Measurements from ENCODE around the gene RBM17.
"Not testable (repeated sequence)": the region's sequence is repeated elsewhere in the genome, so short reads cannot be mapped to it uniquely, and the experiment has no call there.

The RBM17 gene

GRCh38 chr10:6112893-6113292 lies 24.1 kb downstream of the RBM17 start:
- DNase-seq (ENCODE audit: low spot score) = no peak

- no peak for DNase-seq (ENCODE audit: low spot score)
These were observed 25.5 kb downstream of the RBM17 start for GRCh38 chr10:6114299-6114698.

GRCh38 chr10:6114805-6115341 lies 26.0 kb downstream of the RBM17 start:
- no peak for DNase-seq (ENCODE audit: low spot score)

- DNase-seq (ENCODE audit: low spot score) = no peak
These were observed 26.6 kb downstream of the RBM17 start for GRCh38 chr10:6115411-6115810.

GRCh38 chr10:6115824-6116350 lies 27.1 kb downstream of the RBM17 start:
- DNase-seq (ENCODE audit: low spot score) = no peak

GRCh38 chr10:6116806-6117205 lies 28.0 kb downstream of the RBM17 start:
- no peak for DNase-seq (ENCODE audit: low spot score)

- no peak for DNase-seq (ENCODE audit: low spot score)
These were observed 28.9 kb downstream of the RBM17 start for GRCh38 chr10:6117711-6118110.

GRCh38 chr10:6119423-6119822 lies 30.6 kb downstream of the RBM17 start:
- DNase-seq (ENCODE audit: low spot score) = no peak

- no peak for DNase-seq (ENCODE audit: low spot score)
These were observed 31.1 kb downstream of the RBM17 start for GRCh38 chr10:6119962-6120361.

- no peak for DNase-seq (ENCODE audit: low spot score)
These were observed 31.9 kb downstream of the RBM17 start for GRCh38 chr10:6120691-6121090.

GRCh38 chr10:6121146-6121545 lies 32.3 kb downstream of the RBM17 start:
- no peak for DNase-seq (ENCODE audit: low spot score)

- DNase-seq (ENCODE audit: low spot score) = no peak
These were observed 34.7 kb downstream of the RBM17 start for GRCh38 chr10:6123532-6123931.

GRCh38 chr10:6124666-6125065 lies 35.8 kb downstream of the RBM17 start:
- no peak for DNase-seq (ENCODE audit: low spot score)

GRCh38 chr10:6127461-6127860 lies 38.6 kb downstream of the RBM17 start:
- DNase-seq (ENCODE audit: low spot score) = not testable (repeated sequence)

GRCh38 chr10:6128087-6128486 lies 39.3 kb downstream of the RBM17 start:
- no peak for DNase-seq (ENCODE audit: low spot score)

GRCh38 chr10:6128591-6129251 lies 39.9 kb downstream of the RBM17 start:
- DNase-seq (ENCODE audit: low spot score) = peak; percentile 63

GRCh38 chr10:6130848-6131470 lies 42.1 kb downstream of the RBM17 start:
- no peak for DNase-seq (ENCODE audit: low spot score)

- no peak for DNase-seq (ENCODE audit: low spot score)
These were observed 44.7 kb downstream of the RBM17 start for GRCh38 chr10:6133331-6134098.

GRCh38 chr10:6134099-6134823 lies 45.4 kb downstream of the RBM17 start:
- DNase-seq (ENCODE audit: low spot score) = no peak

- DNase-seq (ENCODE audit: low spot score) = no peak
These were observed 46.2 kb downstream of the RBM17 start for GRCh38 chr10:6135039-6135438.

- DNase-seq (ENCODE audit: low spot score) = no peak
These were observed 46.8 kb downstream of the RBM17 start for GRCh38 chr10:6135589-6136168.

Data from D341Med (cell line).